HG03175 (cell line): Measurements from ENCODE around the gene FAAP20.
A peak's percentile ranks its signal among the peaks of the same experiment; 100 is the strongest.

ENCODE experiments used
- ATAC-seq: cut with Tn5 transposase; IDR thresholded peaks from one replicate; pipeline ENCODE4 v1.9.1; 2021; ENCODE audit warnings: mild to moderate bottlenecking, moderate library complexity; ENCODE audit not compliant: unreplicated experiment

Gene FAAP20

GRCh38 chr1:2194319-2194897 lies at the start of gene FAAP20:
FAAP20 (minus strand) TSS chr1:2194772; CDS start chr1:2194749, 23 bp downstream.
- peak; percentile 61 for ATAC-seq

GRCh38 chr1:2242814-2243725 lies 48.5 kb upstream of the FAAP20 start:
- no peak for ATAC-seq

- ATAC-seq, result no peak
Measured at GRCh38 chr1:2241820-2242219, 47.2 kb upstream of the FAAP20 start.

- no peak for ATAC-seq
Measured at GRCh38 chr1:2240270-2241156, 45.9 kb upstream of the FAAP20 start.

- no peak for ATAC-seq
Measured at GRCh38 chr1:2239384-2239985, 44.9 kb upstream of the FAAP20 start.

GRCh38 chr1:2239013-2239370 lies 44.4 kb upstream of the FAAP20 start:
- ATAC-seq, result no peak

- no peak for ATAC-seq
Measured at GRCh38 chr1:2238361-2239012, 43.9 kb upstream of the FAAP20 start.

GRCh38 chr1:2237773-2238172 lies 43.2 kb upstream of the FAAP20 start:
- no peak for ATAC-seq

GRCh38 chr1:2236695-2237677 lies 42.4 kb upstream of the FAAP20 start:
- ATAC-seq, result no peak

- ATAC-seq, result no peak
Measured at GRCh38 chr1:2235300-2235998, 40.9 kb upstream of the FAAP20 start.

GRCh38 chr1:2234762-2235113 lies 40.2 kb upstream of the FAAP20 start:
- no peak for ATAC-seq

- ATAC-seq, result peak; percentile 62
Measured at GRCh38 chr1:2233997-2234761, 39.6 kb upstream of the FAAP20 start.

- ATAC-seq, result no peak
Measured at GRCh38 chr1:2233468-2233867, 38.9 kb upstream of the FAAP20 start.

GRCh38 chr1:2232916-2233438 lies 38.4 kb upstream of the FAAP20 start:
- no peak for ATAC-seq

GRCh38 chr1:2232255-2232915 lies 37.8 kb upstream of the FAAP20 start:
- no peak for ATAC-seq

GRCh38 chr1:2231532-2232254 lies 37.1 kb upstream of the FAAP20 start:
- no peak for ATAC-seq
